Activated CD8-positive, alpha-beta T cell treated with anti-CD3 and anti-CD28 coated beads for 36 hours (primary cell): ENCODE measurements around the gene LPIN2. TPM values are rescaled to one million over a fixed set of nuclear protein-coding genes. Genes with fewer than 3 reads are reported as not detected.

Experiments used
- ATAC-seq: fragments of 200-7000 bp; cut with Tn5 transposase; one replicate; pipeline ENCODE4 v1.10.0; 2021; ENCODE audit warnings: mild to moderate bottlenecking, moderate library complexity
- CTCF ChIA-PET: fragments of 350-600 bp; sonication (Branson Sonifier 250); formaldehyde crosslinking; loops from one replicate; lab custom pipeline; 2021; ENCODE audit warnings: antibody characterized with exemption; lab: Charles Lee
- POLR2A ChIA-PET: fragments of 350-600 bp; sonication (Branson Sonifier 250); formaldehyde crosslinking; loops from one replicate; lab custom pipeline; 2021; ENCODE audit warnings: antibody characterized with exemption; lab: Charles Lee
- DNase-seq: peaks from one replicate; pipeline ENCODE4 v3.0.0-alpha.2; 2020
- H3K27ac Mint-ChIP-seq: one replicate; pipeline ENCODE4 v1.8.0; 2021; ENCODE audit warnings: mild to moderate bottlenecking, mixed read lengths
- H3K27me3 Mint-ChIP-seq: one replicate; pipeline ENCODE4 v1.8.0; 2021; ENCODE audit warnings: mixed read lengths
- H3K36me3 Mint-ChIP-seq: one replicate; pipeline ENCODE4 v1.8.0; 2021; ENCODE audit warnings: low read depth, mixed read lengths
- H3K4me1 Mint-ChIP-seq: one replicate; pipeline ENCODE4 v1.8.0; 2021; ENCODE audit warnings: low read depth, mixed read lengths
- H3K4me3 Mint-ChIP-seq: one replicate; pipeline ENCODE4 v1.8.0; 2021; ENCODE audit warnings: mild to moderate bottlenecking, moderate library complexity, mixed read lengths
- H3K9me3 Mint-ChIP-seq: one replicate; pipeline ENCODE4 v1.8.0; 2021; ENCODE audit warnings: mixed read lengths
- intact Hi-C: fragments of 100-400 bp; cut with micrococcal nuclease; formaldehyde crosslinking; loops from one replicate; pipeline ENCODE4 v1.10.0; 2022
- total RNA-seq, 2 experiments: library from RNA; stranded (reverse); gene quantifications; one replicate each; pipeline ENCODE4 v1.2.3, GENCODE V29; 2021
- TF ChIP-seq, protein P1 (sequence below): fragments of 200-600 bp; IDR thresholded peaks from one replicate; pipeline ENCODE4 v1.8.0; 2022; ENCODE audit warnings: antibody characterized with exemption, mild to moderate bottlenecking

The LPIN2 gene
- total RNA-seq, 2 experiments from 2014 or later = 95.5 to 95.7 TPM

DNA sequence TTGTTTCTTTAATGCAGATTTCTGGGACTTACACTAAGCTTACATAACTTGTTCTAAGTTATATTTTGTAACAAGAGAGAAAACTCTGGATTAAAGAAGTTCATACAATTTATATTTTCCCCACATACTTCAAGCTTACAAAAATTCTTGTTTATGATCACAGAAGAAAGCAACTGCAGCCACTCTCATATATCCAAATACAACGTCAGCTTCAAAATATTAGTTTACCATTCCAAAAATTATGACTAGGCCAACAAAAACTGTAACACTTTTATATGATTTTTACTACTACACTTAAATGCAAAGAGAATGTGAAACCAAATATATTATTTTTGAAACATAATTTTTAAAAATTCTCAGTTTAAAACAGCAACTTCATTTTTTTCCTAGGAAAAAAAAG lies 30.9 kb downstream of the LPIN2 start:
- TF ChIP-seq, protein P1, sequence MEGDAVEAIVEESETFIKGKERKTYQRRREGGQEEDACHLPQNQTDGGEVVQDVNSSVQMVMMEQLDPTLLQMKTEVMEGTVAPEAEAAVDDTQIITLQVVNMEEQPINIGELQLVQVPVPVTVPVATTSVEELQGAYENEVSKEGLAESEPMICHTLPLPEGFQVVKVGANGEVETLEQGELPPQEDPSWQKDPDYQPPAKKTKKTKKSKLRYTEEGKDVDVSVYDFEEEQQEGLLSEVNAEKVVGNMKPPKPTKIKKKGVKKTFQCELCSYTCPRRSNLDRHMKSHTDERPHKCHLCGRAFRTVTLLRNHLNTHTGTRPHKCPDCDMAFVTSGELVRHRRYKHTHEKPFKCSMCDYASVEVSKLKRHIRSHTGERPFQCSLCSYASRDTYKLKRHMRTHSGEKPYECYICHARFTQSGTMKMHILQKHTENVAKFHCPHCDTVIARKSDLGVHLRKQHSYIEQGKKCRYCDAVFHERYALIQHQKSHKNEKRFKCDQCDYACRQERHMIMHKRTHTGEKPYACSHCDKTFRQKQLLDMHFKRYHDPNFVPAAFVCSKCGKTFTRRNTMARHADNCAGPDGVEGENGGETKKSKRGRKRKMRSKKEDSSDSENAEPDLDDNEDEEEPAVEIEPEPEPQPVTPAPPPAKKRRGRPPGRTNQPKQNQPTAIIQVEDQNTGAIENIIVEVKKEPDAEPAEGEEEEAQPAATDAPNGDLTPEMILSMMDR = no peak
- POLR2A ChIA-PET = interaction anchor here (0.6 to 7.8 kb wide), 8 partner anchors 11 to 615 kb away, joined by 3 to 142 read pairs (median 3); partner anchors contain the start of gene MYL12A
- H3K4me3 Mint-ChIP-seq = peak overlapping the region; percentile 74
- peaks cover 48% of the 10 kb centered on the region for H3K36me3 Mint-ChIP-seq
- no peaks in the 10 kb centered on the region for H3K9me3 Mint-ChIP-seq
- H3K27me3 Mint-ChIP-seq = no peaks in the 10 kb centered on the region
- intact Hi-C loops = no loop called here
- peak overlapping the region; percentile 89 for H3K27ac Mint-ChIP-seq
- ATAC-seq (no peak), DNase-seq (no peak)
- H3K4me1 Mint-ChIP-seq = peaks cover 74% of the 10 kb centered on the region
- CTCF ChIA-PET = interaction anchor here (0.8 to 8.7 kb wide), 8 partner anchors 9 to 264 kb away, joined by 3 to 152 read pairs (median 3); no protein-coding TSS in a partner anchor

DNA sequence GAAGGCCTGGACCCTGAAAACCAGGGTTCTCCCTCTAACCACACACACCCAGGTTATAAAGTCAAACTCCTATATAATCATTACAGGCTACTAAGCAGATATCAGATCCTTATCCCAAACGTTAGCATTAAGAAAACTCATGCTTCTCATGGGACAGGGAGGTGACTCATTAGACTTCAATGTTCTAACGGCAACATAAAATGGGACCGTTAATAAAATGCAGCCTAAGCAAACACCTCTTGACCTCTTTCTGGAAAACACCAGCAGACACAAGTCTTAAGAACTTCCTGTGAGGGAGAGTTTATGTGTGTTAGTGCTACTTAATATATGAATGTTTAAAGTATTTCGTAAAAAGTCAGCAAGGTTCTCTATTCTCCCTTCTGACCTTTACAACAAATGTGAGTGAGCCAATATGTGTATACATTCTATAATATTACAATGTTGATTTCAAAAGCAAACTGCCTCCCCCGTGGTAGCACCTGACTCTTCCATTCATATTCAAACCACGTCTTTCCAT lies 31.7 kb downstream of the LPIN2 start:
- peaks cover 77% of the 10 kb centered on the region for H3K4me1 Mint-ChIP-seq
- no peaks in the 10 kb centered on the region for H3K27me3 Mint-ChIP-seq

DNA sequence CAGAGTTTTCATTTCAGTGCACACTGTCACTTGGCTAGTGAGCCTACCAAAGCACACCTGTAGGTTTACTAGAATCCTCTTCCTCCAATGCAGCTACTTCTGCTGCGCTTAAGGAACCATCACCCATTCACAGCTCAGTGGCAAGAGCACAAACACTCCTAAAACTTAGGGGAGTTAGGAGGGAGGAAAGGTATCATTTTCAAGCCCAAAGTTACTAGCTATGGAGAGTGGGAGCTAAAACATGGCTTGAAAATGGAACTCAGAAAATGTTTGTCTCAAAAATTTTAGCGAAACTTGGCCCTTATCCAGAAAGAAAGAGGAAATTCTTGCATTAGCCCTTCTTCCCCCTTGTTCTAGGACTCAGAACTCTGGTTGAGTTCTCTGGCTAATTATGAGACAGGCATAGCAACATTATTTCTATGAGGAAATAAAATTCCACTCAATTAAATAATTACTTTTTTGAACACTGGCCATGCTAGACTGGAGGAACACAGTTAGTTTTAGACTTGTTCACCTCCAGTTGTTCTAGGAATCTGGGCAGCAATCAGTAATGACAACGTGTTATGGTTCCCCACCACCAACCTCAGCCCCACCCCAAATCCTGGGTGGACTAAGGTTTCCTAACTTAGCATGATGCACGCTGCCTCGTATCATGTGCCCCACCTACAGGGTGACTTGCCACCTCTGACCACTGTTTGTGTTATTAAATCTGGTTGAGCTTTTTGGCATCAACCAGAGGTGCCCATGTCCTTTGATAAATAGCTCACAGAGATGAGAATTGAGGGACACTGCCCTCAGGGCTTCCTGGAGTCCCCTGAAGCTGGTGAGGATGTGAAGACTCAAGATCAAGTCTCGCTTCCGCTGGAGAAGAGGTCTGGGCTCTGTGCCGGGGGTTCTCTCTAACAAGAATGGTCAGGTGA lies 32.8 kb downstream of the LPIN2 start:
- H3K4me3 Mint-ChIP-seq = peak overlapping the region; percentile 74
- intact Hi-C loops = no loop called here
- TF ChIP-seq, protein P1 = peak; percentile 6
- no peaks in the 10 kb centered on the region for H3K27me3 Mint-ChIP-seq
- CTCF ChIA-PET = interaction anchor here (0.7 to 3.2 kb wide), 12 partner anchors 8 to 266 kb away, joined by 3 to 32 read pairs (median 6); no protein-coding TSS in a partner anchor
- H3K9me3 Mint-ChIP-seq = no peaks in the 10 kb centered on the region
- POLR2A ChIA-PET = interaction anchor here (0.7 to 7.8 kb wide), 7 partner anchors 9 to 268 kb away, joined by 3 to 142 read pairs (median 6); partner anchors contain the start of gene MYL12A
- DNase-seq (peak; percentile 59), ATAC-seq (peak; percentile 25)
- peaks cover 74% of the 10 kb centered on the region for H3K4me1 Mint-ChIP-seq
- peaks cover 59% of the 10 kb centered on the region for H3K36me3 Mint-ChIP-seq
- H3K27ac Mint-ChIP-seq = peak overlapping the region; percentile 89

More for the DNA sequence above, 31.7 kb downstream of the LPIN2 start:
- DNase-seq = peak; percentile 40
- intact Hi-C loops = loop anchor here (1.0 kb wide), 1 partner anchor 22 kb away; no protein-coding TSS in a partner anchor
- no peaks in the 10 kb centered on the region for H3K9me3 Mint-ChIP-seq
- H3K4me3 Mint-ChIP-seq = peak overlapping the region; percentile 74
- POLR2A ChIA-PET = interaction anchor here (1.1 to 7.8 kb wide), 4 partner anchors 11 to 616 kb away, joined by 3 to 142 read pairs (median 48); no protein-coding TSS in a partner anchor
- peaks cover 53% of the 10 kb centered on the region for H3K36me3 Mint-ChIP-seq
- TF ChIP-seq, protein P1 = no peak
- peak overlapping the region; percentile 89 for H3K27ac Mint-ChIP-seq
- CTCF ChIA-PET = interaction anchor here (0.8 to 8.7 kb wide), 12 partner anchors 8 to 265 kb away, joined by 3 to 152 read pairs (median 8); no protein-coding TSS in a partner anchor
- ATAC-seq = peak; percentile 31

DNA sequence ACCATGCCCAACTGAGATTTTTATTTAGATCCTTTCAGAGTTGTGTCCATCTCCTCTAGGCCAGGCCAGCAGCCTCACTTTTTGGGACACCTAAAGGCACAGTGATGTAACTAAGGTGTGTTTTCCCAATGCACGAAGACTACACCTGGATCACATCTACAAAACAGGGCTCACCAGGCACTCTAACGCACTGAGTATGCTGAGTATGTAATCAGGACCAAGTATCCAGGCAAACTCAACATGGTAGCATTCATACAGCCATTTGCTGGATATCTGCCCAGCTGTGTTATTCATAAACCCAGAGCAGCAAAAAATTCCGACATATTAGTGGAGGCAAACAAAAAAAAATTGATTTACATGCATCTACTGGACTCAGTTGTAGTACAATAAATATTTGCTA lies 33.8 kb downstream of the LPIN2 start:
- intact Hi-C loops = no loop called here
- TF ChIP-seq, protein P1 = no peak
- no peak for DNase-seq
- H3K27me3 Mint-ChIP-seq = no peaks in the 10 kb centered on the region
- H3K9me3 Mint-ChIP-seq = no peaks in the 10 kb centered on the region
- ChIA-PET POLR2A (interaction anchor here (0.8 to 7.8 kb wide), 5 partner anchors 9 to 282 kb away, joined by 3 to 142 read pairs (median 6); no protein-coding TSS in a partner anchor), CTCF (interaction anchor here (0.8 to 3.2 kb wide), 7 partner anchors 10 to 267 kb away, joined by 3 to 32 read pairs (median 9); no protein-coding TSS in a partner anchor)
- peak overlapping the region; percentile 74 for H3K4me3 Mint-ChIP-seq
- peaks cover 73% of the 10 kb centered on the region for H3K4me1 Mint-ChIP-seq
- peak overlapping the region; percentile 89 for H3K27ac Mint-ChIP-seq
- H3K36me3 Mint-ChIP-seq = peaks cover 68% of the 10 kb centered on the region
- ATAC-seq = no peak
